Body of pancreas (tissue), 4 donors: ENCODE results near the gene ZNF277.

Source experiments
- POLR2A ChIP-seq, 3 donors: fragments of 450-650 bp; IDR thresholded peaks; one replicate each; pipeline ENCODE4 v1.6.1; 2016; ENCODE audit warnings: antibody characterized with exemption in 3 of 3, mild to moderate bottlenecking in 2 of 3
- TF ChIP-seq, protein P1 (sequence below), 7 experiments: fragments of 450-650 bp in 4 of 7; fragments of 200-600 bp in 3 of 7; sonication (generic) in 3 of 7; IDR thresholded peaks; one replicate each; pipeline ENCODE4 v1.5.1; 2016 to 2019; ENCODE audit warnings: antibody characterized with exemption in 7 of 7

DNA sequence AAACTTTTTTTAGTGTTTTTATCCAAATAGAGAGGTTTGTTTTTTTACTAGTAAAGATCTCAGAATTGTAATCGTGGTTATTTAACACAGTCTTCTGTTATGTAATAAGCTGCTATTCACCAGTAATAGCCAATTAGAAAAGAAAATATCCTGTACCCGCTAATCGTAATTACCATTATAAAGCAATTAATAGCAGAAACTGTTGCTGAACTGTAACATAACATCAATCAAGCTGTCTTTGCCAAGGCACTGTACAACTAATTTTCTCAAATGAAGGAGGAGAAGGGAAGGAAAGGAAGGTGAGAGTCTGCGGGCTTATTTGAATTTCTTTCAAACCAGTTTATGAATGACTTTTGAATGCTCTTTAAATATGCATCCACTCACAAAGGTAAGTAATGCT lies 9.3 kb downstream of the ZNF277 start:
- TF ChIP-seq POLR2A (IDR thresholded peaks at IDR 0.05), result no peak
- TF ChIP-seq, protein P1, sequence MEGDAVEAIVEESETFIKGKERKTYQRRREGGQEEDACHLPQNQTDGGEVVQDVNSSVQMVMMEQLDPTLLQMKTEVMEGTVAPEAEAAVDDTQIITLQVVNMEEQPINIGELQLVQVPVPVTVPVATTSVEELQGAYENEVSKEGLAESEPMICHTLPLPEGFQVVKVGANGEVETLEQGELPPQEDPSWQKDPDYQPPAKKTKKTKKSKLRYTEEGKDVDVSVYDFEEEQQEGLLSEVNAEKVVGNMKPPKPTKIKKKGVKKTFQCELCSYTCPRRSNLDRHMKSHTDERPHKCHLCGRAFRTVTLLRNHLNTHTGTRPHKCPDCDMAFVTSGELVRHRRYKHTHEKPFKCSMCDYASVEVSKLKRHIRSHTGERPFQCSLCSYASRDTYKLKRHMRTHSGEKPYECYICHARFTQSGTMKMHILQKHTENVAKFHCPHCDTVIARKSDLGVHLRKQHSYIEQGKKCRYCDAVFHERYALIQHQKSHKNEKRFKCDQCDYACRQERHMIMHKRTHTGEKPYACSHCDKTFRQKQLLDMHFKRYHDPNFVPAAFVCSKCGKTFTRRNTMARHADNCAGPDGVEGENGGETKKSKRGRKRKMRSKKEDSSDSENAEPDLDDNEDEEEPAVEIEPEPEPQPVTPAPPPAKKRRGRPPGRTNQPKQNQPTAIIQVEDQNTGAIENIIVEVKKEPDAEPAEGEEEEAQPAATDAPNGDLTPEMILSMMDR (IDR thresholded peaks at IDR 0.05), result no peak
